Amniotic stem cell (primary cell): ENCODE results near the gene PDZRN4.

Experiments
- DNase-seq: peaks from one replicate; lab custom pipeline; 2025; lab: John Stamatoyannopoulos, UW

Gene PDZRN4

DNA sequence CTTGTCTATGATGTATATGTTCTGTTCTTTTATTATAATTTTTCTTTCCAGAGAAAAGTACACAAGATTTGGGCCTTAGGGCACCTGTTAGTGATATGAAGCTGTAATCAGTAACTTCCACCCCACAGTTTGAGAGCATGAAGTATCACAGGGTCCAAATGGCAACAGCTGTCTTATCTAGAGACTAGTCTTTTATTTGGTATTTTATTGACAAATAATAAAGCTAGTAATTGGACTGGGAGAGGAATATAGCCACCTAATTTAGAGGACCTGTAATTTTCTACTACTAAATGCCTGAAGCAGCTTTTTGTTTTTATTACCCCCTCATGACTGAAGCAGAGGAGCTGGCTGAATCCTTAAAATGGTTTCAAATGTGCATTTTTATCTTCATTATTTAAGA is 174.8 kb downstream of the PDZRN4 start:
- no peak for DNase-seq

DNA sequence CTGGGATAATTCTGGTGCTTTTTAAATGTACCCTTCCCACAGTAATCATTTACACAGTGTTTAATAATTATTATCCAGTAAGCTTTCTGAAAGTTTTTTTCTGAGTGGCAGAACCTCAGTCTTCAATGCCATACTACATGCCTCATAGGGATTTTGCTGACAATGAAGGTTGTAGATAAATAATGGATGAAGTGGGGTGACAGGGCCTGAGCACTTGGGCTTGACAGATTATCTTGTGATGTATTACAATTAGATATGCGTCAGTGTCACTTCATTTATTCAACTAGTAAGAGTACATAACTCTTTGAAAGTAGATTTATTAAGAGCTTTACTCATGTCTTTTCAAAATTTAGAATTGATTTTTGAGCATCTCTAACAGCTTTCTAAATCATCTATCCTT is 176.1 kb downstream of the PDZRN4 start:
- no peak for DNase-seq

DNA sequence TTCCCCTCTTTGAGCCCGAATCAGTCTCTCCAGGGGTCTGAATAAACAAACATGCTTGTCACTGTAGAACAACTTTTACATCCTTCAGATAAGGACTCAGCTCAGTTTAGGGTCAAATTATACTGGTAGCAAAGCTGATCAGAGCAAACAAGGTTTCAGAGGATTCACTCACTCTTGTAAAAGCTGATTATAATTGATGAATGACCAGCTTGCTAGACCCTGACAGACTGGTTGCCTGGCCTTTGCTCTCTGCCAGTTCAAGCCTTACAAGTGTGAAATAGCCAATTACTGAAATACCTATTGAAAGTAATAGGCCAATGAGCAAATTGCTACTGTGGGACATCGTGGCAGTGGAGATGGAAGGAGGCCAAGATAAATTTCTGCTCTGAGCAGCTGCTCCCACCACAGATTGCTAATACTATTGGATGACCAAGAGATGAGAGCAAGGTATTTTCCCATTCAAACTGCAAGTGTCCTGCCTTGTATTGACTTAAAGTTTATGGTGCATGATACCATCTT is 177.6 kb downstream of the PDZRN4 start:
- DNase-seq, result no peak

DNA sequence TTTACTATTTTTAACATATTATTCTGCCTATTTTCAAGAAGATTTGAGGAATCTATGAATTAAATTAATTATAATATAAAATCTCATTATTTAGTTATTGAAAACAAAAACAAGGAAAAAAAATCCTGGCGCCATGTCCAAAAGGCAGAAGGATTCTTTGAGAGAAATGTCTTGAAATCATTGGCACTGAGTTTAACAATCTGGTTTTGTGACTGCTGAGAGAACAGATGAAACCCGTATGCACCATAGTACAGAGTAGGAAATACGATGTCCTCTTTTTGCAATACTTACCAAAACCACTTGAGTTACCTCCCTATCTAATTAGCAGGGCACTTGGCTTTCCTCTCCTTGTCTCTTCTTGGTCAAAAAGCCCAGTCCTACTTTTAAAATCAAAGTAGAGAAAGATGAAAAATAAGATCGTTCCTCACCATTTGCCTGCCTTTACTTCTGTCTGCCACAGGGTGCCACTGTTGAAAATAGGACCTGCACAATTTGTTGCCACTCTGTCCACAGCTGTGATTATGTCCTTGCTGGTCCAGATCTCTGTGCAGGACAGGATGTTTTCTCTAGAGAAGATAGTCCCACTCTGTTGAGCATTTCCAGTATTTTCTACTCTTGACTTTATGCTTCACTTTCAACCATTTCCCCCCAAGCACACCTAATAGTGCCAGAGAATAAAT is 179.7 kb downstream of the PDZRN4 start:
- no peak for DNase-seq

DNA sequence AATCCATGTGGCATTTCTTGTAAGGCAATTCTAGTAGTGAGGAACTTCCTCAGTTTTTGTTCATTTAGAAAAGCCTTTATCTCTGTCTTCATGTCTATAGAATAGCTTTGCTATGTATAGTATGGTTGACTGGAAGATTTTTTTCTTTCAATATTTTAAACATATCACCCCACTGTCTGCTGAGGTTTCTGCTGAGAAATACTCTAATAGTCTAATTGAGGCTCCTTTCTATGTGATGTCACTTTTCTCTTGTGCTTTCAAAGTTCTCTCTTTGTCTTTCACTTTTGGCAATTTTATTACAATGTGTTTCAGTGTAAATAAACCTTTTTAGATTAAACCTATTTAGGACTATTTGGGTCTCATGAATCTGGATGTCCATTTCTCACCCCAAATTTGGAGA is 192.8 kb downstream of the PDZRN4 start:
- no peak for DNase-seq

DNA sequence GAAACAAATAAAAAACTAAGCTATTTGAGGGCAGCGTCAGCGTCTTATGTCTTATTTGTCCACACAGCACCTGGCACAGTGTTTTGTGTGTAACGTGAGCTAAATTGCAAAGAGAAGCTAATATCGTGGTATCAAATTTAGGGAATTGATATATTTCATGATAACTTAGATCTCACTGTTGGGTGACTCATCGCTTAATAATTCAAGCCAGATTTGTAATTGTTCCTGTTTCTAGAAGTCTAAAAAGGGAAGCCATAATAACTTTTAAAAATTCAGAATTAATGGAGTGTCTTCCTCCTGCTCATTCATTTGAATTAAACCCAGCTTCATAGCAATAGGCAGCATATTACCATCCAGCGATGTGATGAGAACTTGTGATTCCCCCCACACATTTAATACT is 214.7 kb downstream of the PDZRN4 start:
- no peak for DNase-seq

DNA sequence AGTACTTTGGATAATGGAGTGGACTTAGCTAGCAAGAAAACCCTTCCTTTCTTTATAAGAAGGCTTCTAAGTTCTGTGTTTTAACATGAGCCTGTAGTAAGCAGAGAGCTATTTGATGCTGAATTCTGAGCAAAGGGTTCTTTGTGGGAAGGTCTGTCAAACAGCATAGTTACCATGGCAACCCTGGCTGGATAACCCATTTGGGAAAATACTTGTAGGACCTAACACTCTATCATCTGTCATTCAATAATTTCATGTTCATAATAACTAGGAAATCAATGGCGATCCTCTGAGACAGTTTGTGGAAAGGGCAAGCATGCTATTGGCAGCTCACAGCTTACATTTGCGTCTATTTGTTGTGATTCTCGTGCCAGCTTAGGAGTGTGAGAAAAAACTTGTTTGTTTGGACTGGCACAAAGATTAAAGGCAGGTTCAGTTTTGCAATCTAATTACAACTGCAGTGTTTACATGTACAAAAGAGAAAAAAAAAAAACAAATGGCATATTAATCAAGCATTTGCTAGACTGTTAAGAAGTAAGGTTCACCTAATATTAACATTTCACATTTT is 219.2 kb downstream of the PDZRN4 start:
- DNase-seq, result no peak

DNA sequence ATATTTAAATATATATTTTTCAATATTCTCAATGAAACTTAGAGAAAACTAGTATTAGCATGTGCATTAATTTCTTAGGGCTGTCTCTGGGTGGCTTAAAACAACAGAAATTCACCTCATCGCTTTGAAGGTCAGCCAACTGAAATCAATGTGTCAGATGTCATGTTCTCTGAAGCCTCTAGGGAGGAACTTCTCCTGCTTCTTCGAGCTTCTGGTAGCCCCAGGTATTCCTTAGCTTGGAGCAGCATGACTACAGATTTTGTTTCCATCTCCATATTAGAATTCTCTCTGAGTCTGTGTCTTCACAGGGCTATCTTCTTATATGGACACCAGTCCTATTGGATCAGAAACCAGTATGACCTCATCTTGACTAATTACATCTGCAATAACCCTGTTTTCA is 221.5 kb downstream of the PDZRN4 start:
- DNase-seq, result no peak

DNA sequence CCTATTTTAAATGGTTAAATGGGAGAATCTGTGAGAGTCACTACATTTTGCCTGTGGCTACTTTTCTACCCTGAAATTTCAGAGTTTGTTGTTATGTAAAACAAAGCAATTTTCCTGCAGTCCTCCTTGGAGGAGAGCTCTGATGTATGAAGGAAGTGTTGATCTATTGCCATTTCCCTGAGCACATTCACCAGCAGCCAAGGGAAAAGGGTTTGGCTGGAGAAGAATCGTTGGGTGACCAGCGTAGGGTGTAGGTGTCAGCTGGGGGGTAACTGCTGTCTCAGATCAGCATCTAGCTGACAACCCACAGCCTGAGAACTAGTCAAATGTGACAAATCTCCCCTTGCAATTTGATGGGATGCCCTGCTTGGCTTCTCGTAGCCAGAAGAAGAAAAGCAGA is 230.5 kb downstream of the PDZRN4 start:
- DNase-seq, result no peak

DNA sequence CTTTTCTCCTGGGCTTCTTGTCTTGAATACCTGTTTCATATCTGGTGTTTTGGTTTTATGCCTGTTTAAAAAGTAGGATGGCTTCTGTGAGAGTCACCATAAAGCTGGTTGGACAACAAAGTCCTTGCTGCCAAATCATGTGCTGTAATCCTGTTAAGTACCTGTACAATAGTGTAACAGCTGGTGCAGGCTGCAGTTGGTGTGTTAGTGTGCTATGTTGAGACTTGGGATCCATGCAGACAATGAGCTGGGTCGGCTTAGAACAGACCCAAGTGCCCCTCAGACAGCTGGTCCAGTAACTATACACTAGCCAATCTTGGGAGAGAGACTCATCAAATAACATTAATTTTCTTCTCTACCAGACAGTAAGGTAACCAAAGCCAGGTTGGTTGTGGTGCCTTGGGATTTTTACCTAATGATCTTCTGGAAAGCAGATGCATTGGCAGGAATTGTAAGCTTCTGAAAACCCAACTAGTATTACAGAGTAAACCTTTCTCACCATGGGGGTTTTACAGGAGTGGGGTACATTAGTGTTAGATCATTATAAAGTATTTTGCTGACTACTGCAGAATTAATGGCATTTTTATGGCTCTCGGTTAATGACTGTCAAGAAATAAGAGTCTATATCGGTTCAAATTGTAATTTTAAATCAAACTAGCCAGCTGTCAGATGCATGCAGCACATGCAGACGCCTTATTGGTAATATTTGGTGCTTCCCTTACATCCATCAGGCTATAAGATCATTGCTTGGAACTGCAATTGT is 231.2 kb downstream of the PDZRN4 start:
- DNase-seq, result no peak

DNA sequence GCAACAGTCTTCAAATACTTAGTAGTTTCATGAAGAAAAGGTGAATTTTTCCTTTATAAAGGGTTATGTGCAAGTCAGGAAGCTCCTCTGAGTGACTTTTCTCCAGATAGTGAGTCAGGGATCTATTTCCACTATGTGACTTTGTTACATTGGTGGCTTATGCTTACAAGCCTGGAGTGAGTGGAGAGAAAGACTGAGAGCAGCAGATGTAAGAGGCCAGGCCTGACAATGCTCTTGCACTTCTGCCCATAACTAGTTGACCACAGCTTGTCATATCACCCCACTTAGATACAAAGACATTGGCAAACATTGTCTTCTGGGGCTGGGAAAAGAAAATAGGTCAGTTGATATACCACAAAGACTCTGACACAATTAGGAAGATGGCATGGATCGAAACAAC is 236.5 kb downstream of the PDZRN4 start:
- no peak for DNase-seq

DNA sequence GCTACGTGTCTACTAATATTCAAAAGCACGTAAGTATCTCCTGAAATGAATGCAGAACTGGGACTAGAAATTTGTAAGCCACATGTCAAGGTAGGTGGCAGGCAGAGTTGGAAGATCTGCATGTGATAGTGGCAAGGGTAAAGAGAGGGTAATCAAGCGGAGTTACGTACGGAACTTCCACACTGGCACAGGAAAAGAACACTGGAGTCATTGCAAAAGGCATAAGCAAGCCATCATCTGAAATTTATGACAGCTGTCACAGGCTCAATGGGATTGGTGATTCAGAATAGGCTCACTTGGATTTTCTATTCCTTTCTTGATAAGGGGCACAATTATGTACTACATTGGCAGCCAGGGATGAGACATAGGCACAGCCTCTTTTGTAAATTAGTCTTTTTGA is 245.3 kb downstream of the PDZRN4 start:
- DNase-seq, result no peak

DNA sequence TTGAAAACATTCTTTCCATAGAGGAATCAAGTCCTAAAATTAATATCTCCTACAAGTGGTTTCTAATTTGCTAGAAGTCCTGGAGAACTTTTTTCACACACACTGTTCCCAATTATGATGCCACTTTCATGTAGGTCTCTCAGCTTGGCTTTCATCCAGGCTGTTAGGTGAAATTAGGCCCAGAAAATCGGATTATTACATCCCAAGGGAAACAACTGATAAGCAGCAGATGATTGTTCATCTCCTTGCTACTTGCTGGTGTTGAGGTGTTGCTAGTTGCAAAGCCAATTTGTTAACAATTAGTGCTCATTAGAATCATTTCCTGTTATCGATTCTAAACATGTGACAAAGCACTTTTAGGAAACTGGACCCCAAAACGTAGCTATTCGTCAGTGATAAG is 248.0 kb downstream of the PDZRN4 start:
- DNase-seq, result no peak

DNA sequence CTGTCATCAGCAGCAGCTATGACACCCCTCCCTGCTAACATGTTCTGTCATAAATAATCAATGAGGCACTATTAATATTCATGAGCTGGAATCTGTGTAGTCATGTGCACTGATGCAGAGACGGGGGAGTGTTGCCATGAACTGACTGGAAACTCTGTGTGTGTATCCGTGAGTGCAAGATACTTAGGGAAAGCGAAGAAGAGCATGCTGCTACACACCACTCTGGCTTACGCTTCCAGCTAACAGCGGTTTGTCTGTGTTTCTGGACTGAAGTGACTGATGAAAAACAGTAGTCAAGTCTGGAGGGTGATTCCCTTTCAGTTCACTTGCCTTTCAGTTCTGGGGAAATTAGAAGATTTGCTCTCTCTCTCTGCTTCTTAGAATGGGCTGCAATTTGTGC is 249.4 kb downstream of the PDZRN4 start:
- DNase-seq, result no peak

DNA sequence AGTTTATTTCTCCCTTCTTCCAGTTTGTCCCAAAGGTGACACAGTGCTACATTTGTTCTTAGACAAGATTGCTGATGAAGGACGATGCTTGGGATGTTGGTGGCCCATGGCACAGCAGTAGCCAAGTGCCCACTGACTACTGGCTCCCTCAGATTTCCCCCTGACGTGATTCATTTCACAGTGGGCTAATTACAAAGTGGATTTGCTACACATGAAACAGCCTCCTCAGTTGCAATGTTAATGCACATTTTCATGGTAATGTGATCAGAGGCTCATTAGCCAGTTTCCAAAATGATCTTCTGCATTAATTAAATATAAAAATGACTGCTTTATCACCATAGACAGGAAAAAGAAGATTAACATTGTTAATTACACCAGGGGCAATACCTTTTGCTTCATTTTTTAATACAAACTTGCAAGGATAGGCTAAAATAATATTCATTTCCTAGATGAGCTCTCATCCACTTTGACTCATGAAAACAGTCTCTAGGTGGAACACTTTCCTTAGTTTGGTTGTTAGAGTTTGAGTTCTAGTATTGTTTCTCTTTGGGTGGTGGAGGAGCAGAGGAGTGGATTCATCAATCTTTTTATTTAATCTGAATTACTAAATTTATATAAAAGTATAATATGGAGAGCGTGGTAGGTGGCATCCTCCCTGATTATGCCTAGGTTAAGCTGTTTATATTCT is 250.9 kb downstream of the PDZRN4 start:
- DNase-seq, result no peak

DNA sequence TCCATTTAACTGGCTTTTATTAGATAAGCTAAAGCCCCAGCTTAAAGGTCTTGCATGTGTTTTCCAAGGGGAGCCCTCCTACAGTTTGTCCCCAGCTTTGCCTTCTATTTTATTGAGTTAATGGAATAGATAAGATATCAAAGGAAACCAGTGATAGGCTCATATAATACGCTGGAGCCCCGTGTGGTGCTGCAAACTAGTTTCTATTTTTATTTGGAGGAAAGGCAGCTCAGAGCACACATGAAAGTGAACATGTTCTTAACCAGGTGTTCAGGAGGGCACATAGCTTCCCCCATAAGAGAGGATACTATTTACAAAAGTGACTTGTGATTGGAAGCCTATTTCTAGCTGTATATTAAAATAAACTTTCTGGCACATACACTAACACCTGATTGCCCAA is 251.7 kb downstream of the PDZRN4 start:
- no peak for DNase-seq

DNA sequence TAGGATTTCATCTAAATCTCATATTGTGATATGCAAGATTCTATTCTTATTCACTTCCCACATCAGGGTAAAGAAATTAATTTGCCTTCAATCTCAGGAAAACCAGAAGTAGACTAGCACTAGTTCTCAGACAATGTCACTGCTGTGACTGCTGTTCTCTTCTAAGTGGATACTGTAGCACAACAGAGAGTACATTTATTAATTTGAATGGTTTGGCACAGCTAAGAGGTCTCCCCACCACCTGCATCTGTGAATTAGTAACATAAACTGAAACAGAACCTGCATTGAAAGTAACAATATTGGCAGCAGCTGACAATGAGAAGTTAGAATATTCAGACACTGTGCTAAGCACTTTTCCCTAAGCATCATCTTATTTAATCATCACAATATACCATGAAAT is 253.1 kb downstream of the PDZRN4 start:
- DNase-seq, result no peak

DNA sequence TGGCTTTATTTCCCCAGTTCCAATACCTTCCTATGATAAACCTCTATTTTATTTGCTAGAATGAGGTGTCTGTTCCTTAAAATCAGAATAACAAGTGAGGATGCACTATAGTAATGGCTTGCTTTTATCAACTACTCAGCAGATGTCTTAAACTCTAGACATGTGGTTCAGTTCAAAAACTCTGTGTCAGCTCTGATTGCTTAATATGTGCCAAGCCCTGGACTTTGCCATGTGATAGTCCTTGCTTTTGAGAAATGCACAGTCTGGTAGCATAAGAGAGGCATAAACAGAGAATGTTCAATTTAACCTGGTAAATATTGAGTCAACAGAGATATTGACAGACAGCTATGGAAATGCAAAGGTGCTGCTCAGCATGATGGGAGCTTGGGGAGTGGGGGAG is 254.8 kb downstream of the PDZRN4 start:
- no peak for DNase-seq

DNA sequence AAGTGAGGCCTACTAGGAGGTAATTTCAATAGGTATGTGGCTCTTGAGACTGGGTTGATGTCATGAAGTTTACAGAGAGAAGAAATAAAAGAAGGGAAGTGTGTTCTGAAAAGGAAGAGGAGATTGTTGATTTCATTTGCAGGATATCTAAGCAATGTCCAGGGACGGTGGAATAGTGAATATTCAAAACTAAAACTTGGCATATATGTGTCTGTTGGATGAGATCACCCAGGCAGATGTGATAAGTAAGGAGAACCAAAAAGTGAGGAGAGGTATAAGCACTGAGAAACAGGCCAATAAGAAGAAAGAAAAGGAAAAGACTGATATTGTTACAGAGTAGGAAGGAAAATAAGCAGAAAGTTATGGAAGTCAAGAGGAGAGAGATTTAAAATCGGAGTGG is 255.6 kb downstream of the PDZRN4 start:
- no peak for DNase-seq

DNA sequence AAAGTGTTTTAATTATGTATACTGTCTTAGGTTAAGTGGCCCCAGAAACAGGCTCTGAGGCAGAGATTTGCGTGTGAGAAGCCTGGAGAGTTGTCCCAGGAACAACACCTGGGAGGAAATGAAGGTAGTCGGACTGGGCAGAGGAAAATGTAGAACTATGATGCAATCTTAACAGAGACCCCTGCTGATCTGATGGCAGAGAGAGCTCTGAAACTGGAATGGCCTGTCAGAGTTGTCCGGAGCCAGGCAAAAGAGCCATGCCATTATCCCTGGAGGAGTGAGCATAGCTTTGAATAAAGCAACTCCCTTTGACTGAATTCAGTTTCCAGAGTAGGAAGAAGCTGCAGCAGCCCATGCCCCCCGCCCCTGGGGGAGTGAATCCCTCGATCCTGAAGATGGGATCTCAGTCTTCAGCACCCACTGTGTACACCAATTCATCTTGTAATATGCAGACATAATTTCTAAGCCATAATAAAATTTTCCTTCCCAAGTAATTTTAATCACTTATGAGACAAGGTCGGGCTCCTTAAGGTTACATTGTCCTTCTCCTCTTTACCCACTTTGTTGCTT is 264.8 kb downstream of the PDZRN4 start:
- no peak for DNase-seq

DNA sequence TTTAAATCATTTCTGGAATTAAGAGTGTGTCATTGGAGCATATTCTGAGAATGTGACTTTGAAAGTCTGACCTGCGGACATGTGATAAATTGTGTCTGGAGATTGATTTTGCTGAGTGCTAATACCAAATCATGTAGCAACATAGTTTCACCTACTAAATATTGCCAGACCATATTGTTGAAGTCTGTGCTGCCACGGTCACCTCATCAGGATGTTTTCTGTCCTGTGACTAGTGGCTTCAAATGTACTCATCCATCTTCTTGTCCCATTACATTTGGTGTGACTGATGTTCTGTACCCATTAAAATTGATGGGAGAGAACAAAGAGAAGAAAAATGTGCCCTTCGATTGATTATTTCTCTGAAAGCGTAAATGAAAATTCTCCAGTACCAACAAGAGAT is 265.3 kb downstream of the PDZRN4 start:
- DNase-seq, result no peak

DNA sequence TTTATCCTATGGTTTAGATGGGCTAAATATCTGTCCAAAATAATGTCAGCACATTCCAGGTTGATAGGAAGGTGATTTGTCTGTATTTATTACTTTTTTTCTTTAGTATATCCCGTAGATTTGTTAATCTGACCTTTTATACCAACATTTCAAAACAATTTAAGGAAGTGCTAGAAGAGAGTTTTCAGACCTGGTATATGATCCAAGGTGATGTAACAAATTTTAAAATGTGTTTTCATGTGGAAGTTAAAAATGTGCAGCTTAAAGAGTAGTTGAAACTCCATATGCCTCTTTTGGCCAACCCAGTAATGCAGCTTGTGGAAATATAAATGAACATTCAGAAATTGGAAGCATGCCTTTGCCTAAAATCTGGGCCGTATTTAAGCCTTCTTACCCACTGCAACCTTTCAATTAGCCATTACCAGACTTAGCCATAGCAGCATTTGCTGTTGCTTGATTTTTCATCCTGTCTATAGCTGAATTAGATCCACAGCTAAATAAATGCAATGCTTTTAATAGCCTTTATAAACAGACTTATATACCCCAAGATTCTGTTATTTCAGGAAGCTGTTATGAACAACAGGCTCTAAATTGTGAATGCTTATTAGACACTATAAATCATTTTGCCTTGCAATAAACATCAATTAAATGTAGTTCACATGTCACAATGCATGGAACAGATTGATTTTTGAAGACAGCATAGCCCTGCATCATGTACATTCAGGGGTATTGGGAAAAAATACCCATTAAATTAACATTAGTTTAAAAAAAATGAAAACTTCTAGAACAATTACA is 271.2 kb downstream of the PDZRN4 start:
- no peak for DNase-seq
